ENCODE measurements around the gene PTPRG. TPM values are rescaled to one million over a fixed set of nuclear protein-coding genes. Genes with fewer than 3 reads are reported as not detected.

The PTPRG gene
- total RNA-seq, 1 donor from 2014 or later = 80.7 TPM

- H3K27ac Mint-ChIP-seq (ENCODE audit: unreplicated experiment) = peak overlapping the region; percentile 86
- peaks cover 7% of the 10 kb centered on the region for H3K36me3 Mint-ChIP-seq (ENCODE audit: low read depth, unreplicated experiment)
- TF ChIP-seq, protein P1, sequence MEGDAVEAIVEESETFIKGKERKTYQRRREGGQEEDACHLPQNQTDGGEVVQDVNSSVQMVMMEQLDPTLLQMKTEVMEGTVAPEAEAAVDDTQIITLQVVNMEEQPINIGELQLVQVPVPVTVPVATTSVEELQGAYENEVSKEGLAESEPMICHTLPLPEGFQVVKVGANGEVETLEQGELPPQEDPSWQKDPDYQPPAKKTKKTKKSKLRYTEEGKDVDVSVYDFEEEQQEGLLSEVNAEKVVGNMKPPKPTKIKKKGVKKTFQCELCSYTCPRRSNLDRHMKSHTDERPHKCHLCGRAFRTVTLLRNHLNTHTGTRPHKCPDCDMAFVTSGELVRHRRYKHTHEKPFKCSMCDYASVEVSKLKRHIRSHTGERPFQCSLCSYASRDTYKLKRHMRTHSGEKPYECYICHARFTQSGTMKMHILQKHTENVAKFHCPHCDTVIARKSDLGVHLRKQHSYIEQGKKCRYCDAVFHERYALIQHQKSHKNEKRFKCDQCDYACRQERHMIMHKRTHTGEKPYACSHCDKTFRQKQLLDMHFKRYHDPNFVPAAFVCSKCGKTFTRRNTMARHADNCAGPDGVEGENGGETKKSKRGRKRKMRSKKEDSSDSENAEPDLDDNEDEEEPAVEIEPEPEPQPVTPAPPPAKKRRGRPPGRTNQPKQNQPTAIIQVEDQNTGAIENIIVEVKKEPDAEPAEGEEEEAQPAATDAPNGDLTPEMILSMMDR (IDR thresholded peaks at IDR 0.05; ENCODE audit: unreplicated experiment) = no peak
- peaks cover 3% of the 10 kb centered on the region for H3K27me3 Mint-ChIP-seq (ENCODE audit: unreplicated experiment)
- no peaks in the 10 kb centered on the region for H3K9me3 Mint-ChIP-seq (ENCODE audit: unreplicated experiment)
- peaks cover 24% of the 10 kb centered on the region for H3K4me1 Mint-ChIP-seq (ENCODE audit: unreplicated experiment)
- no peak for DNase-seq (ENCODE audit: low spot score)
- H3K4me3 Mint-ChIP-seq (ENCODE audit: unreplicated experiment) = no peak overlapping the region
Measured at GRCh38 chr3:62020706-62021105, 459.3 kb downstream of the PTPRG start.

- TF ChIP-seq, protein P1 (IDR thresholded peaks at IDR 0.05; ENCODE audit: unreplicated experiment) = no peak
- peaks cover 3% of the 10 kb centered on the region for H3K27me3 Mint-ChIP-seq (ENCODE audit: unreplicated experiment)
- H3K9me3 Mint-ChIP-seq (ENCODE audit: unreplicated experiment) = no peaks in the 10 kb centered on the region
- H3K36me3 Mint-ChIP-seq (ENCODE audit: low read depth, unreplicated experiment) = peaks cover 7% of the 10 kb centered on the region
- H3K4me3 Mint-ChIP-seq (ENCODE audit: unreplicated experiment) = peak overlapping the region; percentile 60
- H3K4me1 Mint-ChIP-seq (ENCODE audit: unreplicated experiment) = peaks cover 29% of the 10 kb centered on the region
- H3K27ac Mint-ChIP-seq (ENCODE audit: unreplicated experiment) = peak overlapping the region; percentile 86
- DNase-seq (ENCODE audit: low spot score) = no peak
Measured at GRCh38 chr3:62022312-62022711, 460.9 kb downstream of the PTPRG start.

DNA sequence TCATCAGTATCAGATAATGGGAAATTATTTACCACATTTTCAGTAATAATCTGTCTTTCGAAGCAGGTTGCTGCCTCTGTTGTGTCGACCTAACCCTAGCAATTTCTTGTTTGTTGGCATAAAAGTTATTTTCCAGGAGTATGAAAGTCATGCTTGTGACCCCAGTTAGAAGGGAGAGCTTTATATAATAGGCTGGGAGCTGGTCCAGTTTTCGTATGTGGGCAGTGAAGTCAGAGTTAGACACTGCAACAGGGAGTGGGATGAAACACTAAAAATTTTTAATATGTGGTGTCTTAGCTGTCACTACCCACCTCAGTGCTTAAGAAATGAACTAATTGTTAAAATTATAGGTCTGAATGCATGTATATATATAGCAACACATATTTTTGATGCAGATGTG is 463.5 kb downstream of the PTPRG start:
- Mint-ChIP-seq H3K36me3 (ENCODE audit: low read depth, unreplicated experiment) (no peaks in the 10 kb centered on the region), H3K27me3 (ENCODE audit: unreplicated experiment) (no peaks in the 10 kb centered on the region), H3K9me3 (ENCODE audit: unreplicated experiment) (no peaks in the 10 kb centered on the region), H3K4me1 (ENCODE audit: unreplicated experiment) (peaks cover 24% of the 10 kb centered on the region), H3K4me3 (ENCODE audit: unreplicated experiment) (no peak overlapping the region), H3K27ac (ENCODE audit: unreplicated experiment) (no peak overlapping the region)
- TF ChIP-seq, protein P1 (IDR thresholded peaks at IDR 0.05; ENCODE audit: unreplicated experiment) = no peak
- no peak for DNase-seq (ENCODE audit: low spot score)

- Mint-ChIP-seq H3K27ac (ENCODE audit: unreplicated experiment) (no peak overlapping the region), H3K4me1 (ENCODE audit: unreplicated experiment) (peaks cover 21% of the 10 kb centered on the region), H3K4me3 (ENCODE audit: unreplicated experiment) (no peak overlapping the region), H3K9me3 (ENCODE audit: unreplicated experiment) (no peaks in the 10 kb centered on the region), H3K27me3 (ENCODE audit: unreplicated experiment) (no peaks in the 10 kb centered on the region), H3K36me3 (ENCODE audit: low read depth, unreplicated experiment) (no peaks in the 10 kb centered on the region)
- TF ChIP-seq, protein P1 (IDR thresholded peaks at IDR 0.05; ENCODE audit: unreplicated experiment) = no peak
- DNase-seq (ENCODE audit: low spot score) = no peak
Measured at GRCh38 chr3:62025913-62026312, 464.5 kb downstream of the PTPRG start.

DNA sequence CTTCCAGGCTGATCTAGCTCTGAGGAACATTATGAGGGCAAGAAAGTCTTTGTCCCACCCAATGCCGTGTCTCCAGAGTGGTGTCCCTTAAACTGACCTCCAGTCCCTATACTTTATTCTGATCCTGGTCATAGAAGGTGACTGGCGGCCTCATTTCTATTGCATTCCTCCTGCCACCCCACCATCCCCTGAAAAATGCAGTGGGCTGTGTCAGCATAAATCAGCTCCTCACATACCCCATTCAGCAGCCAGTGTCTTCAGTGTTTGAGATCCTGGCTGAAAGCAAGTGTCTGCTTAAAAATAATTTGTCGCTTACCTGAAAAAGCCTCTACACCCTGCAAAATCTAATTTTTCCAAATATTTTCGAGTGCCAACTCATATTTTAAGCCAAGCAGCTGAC is 465.9 kb downstream of the PTPRG start:
- no peaks in the 10 kb centered on the region for H3K36me3 Mint-ChIP-seq (ENCODE audit: low read depth, unreplicated experiment)
- DNase-seq (ENCODE audit: low spot score) = no peak
- TF ChIP-seq, protein P1 (IDR thresholded peaks at IDR 0.05; ENCODE audit: unreplicated experiment) = no peak

More for the DNA sequence above, 465.9 kb downstream of the PTPRG start:
- Mint-ChIP-seq H3K4me1 (ENCODE audit: unreplicated experiment) (peaks cover 12% of the 10 kb centered on the region), H3K9me3 (ENCODE audit: unreplicated experiment) (no peaks in the 10 kb centered on the region), H3K27ac (ENCODE audit: unreplicated experiment) (no peak overlapping the region), H3K27me3 (ENCODE audit: unreplicated experiment) (no peaks in the 10 kb centered on the region), H3K4me3 (ENCODE audit: unreplicated experiment) (no peak overlapping the region)

Data from endothelial cell (in vitro differentiated cells).